OCI-LY1 (cell line): ENCODE data around the gene SANBR.

ENCODE experiments used
- H2AFZ ChIP-seq: fragments of 200-600 bp; sonication (generic), shearing (Covaris generic); 2 replicates; pipeline ENCODE4 v1.6.0; 2014; ENCODE audit warnings: antibody characterized with exemption, mild to moderate bottlenecking, low read length
- H3F3A ChIP-seq: fragments of 200-600 bp; sonication (generic), shearing (Covaris generic); 2 replicates; pipeline ENCODE4 v1.6.0; 2014; ENCODE audit warnings: mild to moderate bottlenecking, antibody characterized with exemption, low read length, moderate library complexity; ENCODE audit not compliant: insufficient read depth
- H3K27ac ChIP-seq: fragments of 200-600 bp; sonication (generic); 2 replicates; pipeline ENCODE4 v1.5.1; 2014; ENCODE audit warnings: low read length, mixed run types, mild to moderate bottlenecking, low read depth; ENCODE audit not compliant: poor library complexity, severe bottlenecking
- H3K27me3 ChIP-seq: fragments of 200-600 bp; sonication (generic); 2 replicates; pipeline ENCODE4 v1.6.0; 2014; ENCODE audit warnings: antibody characterized with exemption, mild to moderate bottlenecking, low read length, moderate library complexity; ENCODE audit not compliant: insufficient read depth
- H3K36me3 ChIP-seq: fragments of 200-600 bp; sonication (generic); 2 replicates; pipeline ENCODE4 v1.6.1; 2014; ENCODE audit warnings: mild to moderate bottlenecking, antibody characterized with exemption, low read length, moderate library complexity, mixed read lengths; ENCODE audit not compliant: insufficient read depth
- H3K4me1 ChIP-seq: fragments of 200-600 bp; sonication (generic); 2 replicates; pipeline ENCODE4 v1.5.1; 2014; ENCODE audit warnings: mild to moderate bottlenecking, low read length, moderate library complexity; ENCODE audit not compliant: insufficient read depth, severe bottlenecking
- H3K4me2 ChIP-seq: fragments of 200-600 bp; sonication (generic), shearing (Covaris generic); 2 replicates; pipeline ENCODE4 v1.6.1; 2014; ENCODE audit warnings: low read length
- H3K4me3 ChIP-seq: fragments of 200-600 bp; sonication (generic); 2 replicates; pipeline ENCODE4 v1.5.1; 2014; ENCODE audit warnings: low read length, low read depth, mild to moderate bottlenecking, mixed read lengths; ENCODE audit not compliant: poor library complexity, severe bottlenecking
- H3K79me2 ChIP-seq: fragments of 200-600 bp; shearing (Covaris generic); 2 replicates; pipeline ENCODE4 v1.6.1; 2016; ENCODE audit warnings: mixed run types, low read length, mixed read lengths; ENCODE audit not compliant: insufficient read depth
- H3K9ac ChIP-seq: fragments of 200-600 bp; sonication (generic), shearing (Covaris generic); 2 replicates; pipeline ENCODE4 v1.6.1; 2014; ENCODE audit warnings: mild to moderate bottlenecking, low read length, mixed read lengths
- H3K9me2 ChIP-seq: fragments of 200-600 bp; sonication (generic), shearing (Covaris generic); 2 replicates; pipeline ENCODE4 v1.6.1; 2014; ENCODE audit warnings: low read depth, mild to moderate bottlenecking, low read length, mixed read lengths
- H3K9me3 ChIP-seq: fragments of 200-600 bp; shearing (Covaris generic); 2 replicates; pipeline ENCODE4 v1.6.1; 2014; ENCODE audit warnings: low read length, mixed read lengths
- H4K20me1 ChIP-seq: fragments of 200-600 bp; sonication (generic), shearing (Covaris generic); 2 replicates; pipeline ENCODE4 v1.6.0; 2016; ENCODE audit warnings: mild to moderate bottlenecking, low read length; ENCODE audit not compliant: insufficient read depth
- CTCF ChIP-seq: fragments of 200-600 bp; sonication (generic), shearing (Covaris generic); IDR thresholded peaks from 2 replicates; pipeline ENCODE4 v1.5.1; 2017; ENCODE audit warnings: mild to moderate bottlenecking, antibody characterized with exemption, low read length, moderate library complexity, mixed read lengths
- EZH2 ChIP-seq: fragments of 200-600 bp; sonication (generic), shearing (Covaris generic); IDR thresholded peaks from 2 replicates; pipeline ENCODE4 v1.8.0; 2017; ENCODE audit warnings: borderline replicate concordance, mixed run types, mild to moderate bottlenecking, antibody characterized with exemption, low read length, moderate library complexity, mixed read lengths

Gene SANBR

GRCh38 chr2:61100801-61101200 is 35.1 kb downstream of the SANBR start:
- Histone ChIP-seq H3K4me2 (no peak overlapping the region), H3K4me3 (no peak overlapping the region)

GRCh38 chr2:61109291-61109690 is 43.6 kb downstream of the SANBR start:
- no peak for TF ChIP-seq CTCF
- TF ChIP-seq EZH2 = no peak
- no peaks in the 10 kb centered on the region for H3K9me3 ChIP-seq
- H3K36me3 ChIP-seq = no peaks in the 10 kb centered on the region; the same call in 1 of the 2 replicates

More at GRCh38 chr2:61100801-61101200, 35.1 kb downstream of the SANBR start:
- Histone ChIP-seq H2AFZ (no peak overlapping the region), H3K9ac (no peak overlapping the region), H4K20me1 (no peaks in the 10 kb centered on the region), H3K9me2 (no peaks in the 10 kb centered on the region), H3K9me3 (no peaks in the 10 kb centered on the region), H3K4me1 (no peaks in the 10 kb centered on the region), H3K27ac (no peak overlapping the region), H3K79me2 (no peaks in the 10 kb centered on the region), H3K36me3 (no peaks in the 10 kb centered on the region; the same call in 1 of the 2 replicates), H3F3A (no peaks in the 10 kb centered on the region), H3K27me3 (no peaks in the 10 kb centered on the region)
- TF ChIP-seq EZH2 (no peak), CTCF (no peak)

GRCh38 chr2:61111708-61112107 is 46.0 kb downstream of the SANBR start:
- Histone ChIP-seq H3K4me3 (no peak overlapping the region), H3F3A (no peaks in the 10 kb centered on the region), H3K27ac (no peak overlapping the region), H3K9me3 (no peaks in the 10 kb centered on the region), H3K79me2 (no peaks in the 10 kb centered on the region), H3K9ac (no peak overlapping the region), H4K20me1 (no peaks in the 10 kb centered on the region), H3K9me2 (no peaks in the 10 kb centered on the region), H3K27me3 (no peaks in the 10 kb centered on the region), H2AFZ (no peak overlapping the region), H3K4me1 (no peaks in the 10 kb centered on the region), H3K36me3 (no peaks in the 10 kb centered on the region; the same call in 1 of the 2 replicates), H3K4me2 (no peak overlapping the region)
- TF ChIP-seq CTCF = no peak
- no peak for TF ChIP-seq EZH2

More at GRCh38 chr2:61109291-61109690, 43.6 kb downstream of the SANBR start:
- no peak overlapping the region for H3K9ac ChIP-seq
- H3K79me2 ChIP-seq = no peaks in the 10 kb centered on the region
- H3K4me1 ChIP-seq = no peaks in the 10 kb centered on the region
- no peaks in the 10 kb centered on the region for H3F3A ChIP-seq
- H4K20me1 ChIP-seq = no peaks in the 10 kb centered on the region
- H3K27me3 ChIP-seq = no peaks in the 10 kb centered on the region
- no peak overlapping the region for H2AFZ ChIP-seq
- H3K9me2 ChIP-seq = no peaks in the 10 kb centered on the region
- no peak overlapping the region for H3K27ac ChIP-seq
- no peak overlapping the region for H3K4me2 ChIP-seq
- no peak overlapping the region for H3K4me3 ChIP-seq
